Fibroblast of pulmonary artery (primary cell): ENCODE results near the gene ZCCHC7.
"Not testable (repeated sequence)": the region's sequence is repeated elsewhere in the genome, so short reads cannot be mapped to it uniquely, and the experiment has no call there.

Source experiments
- DNase-seq: peaks from one replicate; pipeline ENCODE4 v3.0.0-alpha.2; 2010; ENCODE audit warnings: low read depth
- H3K4me3 ChIP-seq: replicated peaks from 2 replicates; pipeline ENCODE4 v1.5.1; 2011; ENCODE audit warnings: low read depth, mild to moderate bottlenecking, control low read depth, low read length, moderate library complexity
- TF ChIP-seq, protein P1 (sequence below): IDR thresholded peaks from 2 replicates; pipeline ENCODE4 v1.5.1; 2011; ENCODE audit warnings: mild to moderate bottlenecking, control low read depth, low read length, inconsistent platforms; ENCODE audit errors: missing control alignments

Gene ZCCHC7

GRCh38 chr9:37286530-37287175 lies 166.3 kb downstream of the ZCCHC7 start:
- no peak for DNase-seq
- H3K4me3 ChIP-seq: no peak overlapping the region
- TF ChIP-seq, protein P1, sequence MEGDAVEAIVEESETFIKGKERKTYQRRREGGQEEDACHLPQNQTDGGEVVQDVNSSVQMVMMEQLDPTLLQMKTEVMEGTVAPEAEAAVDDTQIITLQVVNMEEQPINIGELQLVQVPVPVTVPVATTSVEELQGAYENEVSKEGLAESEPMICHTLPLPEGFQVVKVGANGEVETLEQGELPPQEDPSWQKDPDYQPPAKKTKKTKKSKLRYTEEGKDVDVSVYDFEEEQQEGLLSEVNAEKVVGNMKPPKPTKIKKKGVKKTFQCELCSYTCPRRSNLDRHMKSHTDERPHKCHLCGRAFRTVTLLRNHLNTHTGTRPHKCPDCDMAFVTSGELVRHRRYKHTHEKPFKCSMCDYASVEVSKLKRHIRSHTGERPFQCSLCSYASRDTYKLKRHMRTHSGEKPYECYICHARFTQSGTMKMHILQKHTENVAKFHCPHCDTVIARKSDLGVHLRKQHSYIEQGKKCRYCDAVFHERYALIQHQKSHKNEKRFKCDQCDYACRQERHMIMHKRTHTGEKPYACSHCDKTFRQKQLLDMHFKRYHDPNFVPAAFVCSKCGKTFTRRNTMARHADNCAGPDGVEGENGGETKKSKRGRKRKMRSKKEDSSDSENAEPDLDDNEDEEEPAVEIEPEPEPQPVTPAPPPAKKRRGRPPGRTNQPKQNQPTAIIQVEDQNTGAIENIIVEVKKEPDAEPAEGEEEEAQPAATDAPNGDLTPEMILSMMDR: no peak

DNA sequence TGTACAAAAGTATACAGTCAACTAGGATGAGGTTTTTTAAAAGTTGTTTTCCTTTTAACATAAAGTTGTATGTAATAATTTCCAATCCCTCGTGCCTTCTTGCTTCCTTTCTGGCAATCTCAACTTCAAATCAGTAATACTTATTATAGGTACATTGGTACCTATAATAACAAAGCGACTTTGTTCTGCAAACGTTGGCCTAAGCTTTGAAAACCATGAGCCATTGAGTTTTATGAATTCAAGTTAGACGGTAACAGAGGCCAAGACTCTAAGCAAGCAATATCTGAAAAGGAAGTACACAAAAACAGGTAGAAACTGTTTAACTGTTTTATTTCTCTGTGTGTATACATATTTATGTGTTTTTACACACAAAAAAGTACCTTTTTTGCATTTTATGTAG lies 166.9 kb downstream of the ZCCHC7 start:
- TF ChIP-seq, protein P1: no peak
- no peak for DNase-seq
- H3K4me3 ChIP-seq: no peak overlapping the region

DNA sequence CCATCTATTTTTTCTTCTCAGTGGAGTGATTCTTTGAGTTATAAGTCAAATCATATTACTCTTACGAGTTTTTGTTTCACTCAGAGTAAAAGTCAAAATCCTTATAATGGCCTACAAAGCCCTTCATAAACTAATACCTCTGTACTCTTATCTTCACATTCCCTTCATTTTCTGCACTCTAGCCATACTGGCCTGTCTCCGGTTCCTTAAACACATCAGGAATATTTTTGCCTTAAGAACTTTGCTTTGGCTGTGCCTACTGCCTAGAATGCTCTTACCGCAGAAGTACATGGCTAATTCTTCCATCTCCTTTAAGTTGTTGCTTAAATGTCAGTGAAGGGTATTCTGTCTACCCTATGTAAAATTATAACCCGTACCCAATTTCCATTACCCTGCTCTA lies 169.3 kb downstream of the ZCCHC7 start:
- H3K4me3 ChIP-seq: no peak overlapping the region
- DNase-seq: no peak
- TF ChIP-seq, protein P1: no peak

GRCh38 chr9:37290366-37290939 lies 170.1 kb downstream of the ZCCHC7 start:
- H3K4me3 ChIP-seq: peak overlapping the region; percentile 50
- no peak for DNase-seq
- TF ChIP-seq, protein P1: no peak

DNA sequence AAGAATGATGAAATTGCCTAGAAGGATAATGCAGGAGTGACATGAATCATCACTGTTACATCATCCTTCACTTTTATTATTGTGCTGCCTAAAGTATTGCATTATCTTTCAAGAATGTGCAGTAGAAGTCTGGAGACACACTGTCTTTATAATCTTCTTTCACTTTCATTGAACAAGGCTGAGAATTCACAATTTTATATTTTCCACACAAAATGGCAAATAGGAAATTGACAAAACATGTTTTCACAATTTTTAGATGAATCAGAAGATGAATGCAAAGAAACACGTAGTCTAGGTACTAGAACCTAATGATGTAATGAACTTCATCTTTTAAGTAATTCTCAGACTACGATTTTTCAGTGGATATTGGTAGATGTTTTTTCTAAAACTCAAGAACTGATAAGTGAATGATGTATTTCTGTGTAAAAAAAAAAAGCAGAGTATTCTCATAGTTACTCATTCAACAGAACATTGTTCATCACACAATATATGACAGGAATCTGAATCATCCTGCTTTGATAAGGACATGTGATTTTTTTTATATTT lies 170.6 kb downstream of the ZCCHC7 start:
- DNase-seq: peak; percentile 90
- TF ChIP-seq, protein P1: no peak
- H3K4me3 ChIP-seq: peak overlapping the region; percentile 50

GRCh38 chr9:37291612-37292238 lies 171.4 kb downstream of the ZCCHC7 start:
- H3K4me3 ChIP-seq: peak overlapping the region; percentile 50
- not testable (repeated sequence) for DNase-seq

GRCh38 chr9:37292896-37293295 lies 172.5 kb downstream of the ZCCHC7 start:
- no peak overlapping the region for H3K4me3 ChIP-seq
- DNase-seq: no peak
- TF ChIP-seq, protein P1: no peak
